Inflammatory macrophage treated with lipopolysaccharide for 4 hours (primary cell): ENCODE measurements around the gene AVPR2.

Experiments used
- DNase-seq: peaks from one replicate; pipeline ENCODE4 v3.0.0-alpha.2; 2020

AVPR2 gene

GRCh38 chrX:153903991-153904957 is at the start of gene AVPR2:
Gene AVPR2 (plus strand): TSS chrX:153904673. CDS start chrX:153905146, 473 bp downstream.
- DNase-seq = no peak

GRCh38 chrX:153854702-153855101 is 49.8 kb upstream of the AVPR2 start:
- no peak for DNase-seq

GRCh38 chrX:153857348-153857903 is 47.0 kb upstream of the AVPR2 start:
- no peak for DNase-seq

- no peak for DNase-seq
Measured at GRCh38 chrX:153861151-153861550, 43.3 kb upstream of the AVPR2 start.

DNA sequence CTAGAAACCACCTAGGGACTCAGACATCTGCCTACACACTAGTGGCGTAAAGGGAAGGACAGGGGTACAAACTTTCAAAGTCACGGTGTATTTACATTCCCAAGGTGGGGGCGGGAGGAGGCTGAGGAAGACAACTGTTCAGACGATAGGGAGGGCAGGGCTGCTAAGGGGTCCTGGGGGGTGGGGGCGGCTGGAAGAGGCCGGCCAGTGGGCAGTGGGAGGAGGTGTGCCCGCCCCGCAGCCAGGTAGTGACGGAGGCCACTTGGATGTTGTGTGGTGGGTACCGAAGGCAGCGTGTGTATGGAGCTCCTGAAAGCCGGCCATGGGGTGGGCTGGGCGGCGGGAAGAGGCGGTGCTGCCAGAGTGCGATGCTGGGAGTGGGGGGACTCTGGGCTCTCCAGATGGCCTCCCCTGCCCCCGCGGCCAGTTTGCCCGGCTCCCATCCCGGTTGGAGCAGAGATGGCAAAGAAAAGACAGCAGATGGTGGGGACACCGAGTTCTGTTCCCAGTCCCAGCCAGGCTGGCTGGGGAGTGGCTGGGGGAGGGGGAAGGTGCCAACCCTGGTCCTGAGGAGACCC is 42.7 kb upstream of the AVPR2 start:
- no peak for DNase-seq

- no peak for DNase-seq
Measured at GRCh38 chrX:153862369-153863250, 41.9 kb upstream of the AVPR2 start.

GRCh38 chrX:153863251-153863991 is 41.1 kb upstream of the AVPR2 start:
- DNase-seq = no peak

GRCh38 chrX:153864101-153864500 is 40.4 kb upstream of the AVPR2 start:
- no peak for DNase-seq

GRCh38 chrX:153864561-153865320 is 39.7 kb upstream of the AVPR2 start:
- DNase-seq = no peak

- no peak for DNase-seq
Measured at GRCh38 chrX:153865321-153865580, 39.2 kb upstream of the AVPR2 start.

- no peak for DNase-seq
Measured at GRCh38 chrX:153865685-153866084, 38.8 kb upstream of the AVPR2 start.

DNA sequence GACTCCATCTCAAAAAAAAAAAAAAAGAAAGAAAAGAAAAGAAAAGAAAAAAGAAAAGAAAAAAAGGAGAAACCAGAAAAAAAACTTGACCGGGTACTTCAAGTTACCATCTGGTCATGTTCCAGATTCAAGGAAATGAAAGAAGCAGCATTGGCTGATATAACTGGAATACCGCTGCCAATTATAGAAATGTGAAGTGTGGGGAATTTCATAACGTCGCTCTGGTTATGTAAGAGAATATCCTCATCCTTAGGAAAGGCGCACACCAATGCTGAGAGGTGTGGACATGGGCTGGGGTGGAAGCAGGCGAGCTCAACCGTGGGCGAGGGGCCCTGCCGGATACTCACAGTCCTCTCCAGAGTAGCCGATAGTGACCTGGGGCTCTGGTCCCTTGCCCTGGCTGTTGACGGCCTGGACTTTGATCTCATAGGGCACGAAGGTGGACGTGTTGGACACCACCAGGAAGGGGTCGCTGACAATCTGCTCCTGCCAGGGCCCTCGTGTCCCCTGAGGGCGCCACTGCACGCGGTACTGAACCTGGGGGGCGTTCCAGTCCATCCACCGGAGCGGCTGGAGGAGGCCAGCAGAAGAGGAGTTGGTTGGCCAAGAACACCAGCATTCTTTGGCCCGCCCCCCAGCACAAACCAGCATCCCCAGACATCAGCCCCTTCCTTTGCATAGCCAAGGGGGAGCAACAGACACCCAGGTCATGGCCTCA is 38.0 kb upstream of the AVPR2 start:
- no peak for DNase-seq

- DNase-seq = no peak
Measured at GRCh38 chrX:153867139-153867538, 37.3 kb upstream of the AVPR2 start.

- DNase-seq = no peak
Measured at GRCh38 chrX:153867671-153868070, 36.8 kb upstream of the AVPR2 start.

- no peak for DNase-seq
Measured at GRCh38 chrX:153868576-153869472, 35.6 kb upstream of the AVPR2 start.

- DNase-seq = no peak
Measured at GRCh38 chrX:153869473-153870287, 34.8 kb upstream of the AVPR2 start.

- DNase-seq = no peak
Measured at GRCh38 chrX:153870288-153870690, 34.2 kb upstream of the AVPR2 start.

DNA sequence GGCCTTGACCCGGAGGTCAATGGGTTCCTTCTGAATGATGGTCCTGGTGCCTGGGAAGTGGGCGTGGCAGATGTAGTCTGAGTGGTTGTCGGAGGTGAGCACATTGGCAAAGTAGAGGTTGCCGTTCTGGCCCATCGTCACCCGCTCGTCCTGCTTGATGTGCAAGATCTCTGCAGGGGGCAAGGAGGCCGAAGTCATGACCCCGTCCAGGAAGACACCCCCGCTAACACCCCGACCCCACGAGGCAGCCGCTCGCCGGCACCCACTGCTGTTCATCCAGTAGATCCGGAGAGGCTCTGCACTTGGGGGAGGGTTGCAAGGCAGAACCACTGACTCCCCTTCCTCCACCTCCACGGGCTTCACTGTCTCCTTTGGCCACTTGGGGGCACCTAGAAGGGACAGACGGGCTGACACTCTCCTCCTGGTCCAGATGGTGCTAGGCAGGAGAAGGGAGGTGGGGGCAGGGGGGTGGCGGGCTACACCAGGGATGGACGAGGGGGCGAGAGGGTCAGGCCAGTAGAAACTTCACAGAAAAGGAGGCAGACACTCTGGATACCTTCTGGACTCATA is 33.6 kb upstream of the AVPR2 start:
- DNase-seq = no peak

DNA sequence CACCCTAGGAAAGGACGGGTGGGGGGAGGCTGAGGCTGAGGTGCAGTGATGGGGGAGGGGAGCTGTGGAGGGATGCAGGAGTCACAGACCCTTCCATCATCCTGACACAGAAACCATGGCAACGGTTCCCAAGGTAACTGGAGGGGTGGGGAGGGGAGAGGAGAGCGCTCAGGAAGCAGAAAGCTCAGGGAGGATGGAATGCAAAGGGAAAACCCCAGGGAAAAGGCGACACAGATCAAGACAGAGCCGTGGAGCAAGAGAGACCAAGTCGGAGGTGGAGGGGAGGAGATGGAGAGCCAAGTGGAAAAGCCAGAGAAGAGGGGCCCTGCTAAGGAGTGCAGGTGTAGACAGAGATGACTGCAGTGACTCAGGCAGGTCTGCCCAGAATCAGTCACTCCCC is 33.0 kb upstream of the AVPR2 start:
- no peak for DNase-seq
